IPS DF 6.9 (cell line): ENCODE measurements around the gene SLC25A25.

Experiments
- DNase-seq: peaks from one replicate; pipeline ENCODE4 v3.0.0-alpha.2; 2013; ENCODE audit warnings: low read depth, low spot score
- H3K27ac ChIP-seq: one replicate; pipeline ENCODE4 v1.5.1; 2013; ENCODE audit warnings: low read length, control low read depth
- H3K27me3 ChIP-seq: 2 replicates; pipeline ENCODE4 v1.6.1; 2013; ENCODE audit warnings: mild to moderate bottlenecking, low read length; ENCODE audit not compliant: control insufficient read depth, insufficient read depth
- H3K36me3 ChIP-seq: 2 replicates; pipeline ENCODE4 v1.6.1; 2013; ENCODE audit warnings: low read length; ENCODE audit not compliant: control insufficient read depth, insufficient read depth
- H3K4me1 ChIP-seq: 2 replicates; pipeline ENCODE4 v1.6.1; 2013; ENCODE audit warnings: low read length; ENCODE audit not compliant: control insufficient read depth, insufficient read depth
- H3K4me3 ChIP-seq: 2 replicates; pipeline ENCODE4 v1.5.1; 2013; ENCODE audit warnings: mild to moderate bottlenecking, low read length
- H3K9me3 ChIP-seq: 2 replicates; pipeline ENCODE4 v1.6.1; 2013; ENCODE audit warnings: low read length, inconsistent platforms; ENCODE audit not compliant: control insufficient read depth, insufficient read depth
- WGBS: extraction: QIAGEN DNeasy Blood & Tissue Kit; methylation state at CpG from one replicate; pipeline ENCODE4 v1.1.7; 2013; ENCODE audit warnings: mixed read lengths, missing lambda C conversion rate; ENCODE audit not compliant: insufficient read length, insufficient coverage; 5-methylcytosine and 5-hydroxymethylcytosine counted together

The SLC25A25 gene

GRCh38 chr9:128142061-128142460 is 74.0 kb downstream of the SLC25A25 start:
- no CpG with 5 or more reads among the region's 4 CpGs for WGBS
- H3K27ac ChIP-seq: no peak overlapping the region
- no peaks in the 10 kb centered on the region for H3K27me3 ChIP-seq
- no peak for DNase-seq
- H3K4me3 ChIP-seq: no peak overlapping the region
- no peaks in the 10 kb centered on the region for H3K36me3 ChIP-seq
- H3K9me3 ChIP-seq: no peaks in the 10 kb centered on the region
- no peaks in the 10 kb centered on the region for H3K4me1 ChIP-seq

DNA sequence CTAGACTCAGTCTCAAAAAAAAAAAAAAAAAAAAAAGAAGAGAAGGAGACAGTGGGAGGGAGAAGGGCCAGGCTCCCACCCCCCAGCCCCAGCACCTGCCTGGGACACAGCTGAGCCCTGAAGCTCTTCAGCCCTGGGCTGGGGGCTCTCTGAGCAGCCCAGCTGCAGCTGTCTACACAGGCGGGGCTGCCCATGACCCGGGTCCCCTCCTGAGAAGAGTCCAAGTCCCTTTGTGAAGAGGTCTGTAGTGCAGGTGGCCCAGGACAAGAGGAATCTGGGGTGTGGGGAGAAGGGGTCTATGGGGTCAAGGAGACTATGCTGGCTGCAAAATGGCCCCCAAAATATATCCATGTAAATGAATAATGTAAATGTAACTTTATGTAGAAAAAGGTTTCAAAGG is 74.6 kb downstream of the SLC25A25 start:
- Histone ChIP-seq H3K4me1 (no peaks in the 10 kb centered on the region), H3K4me3 (no peak overlapping the region), H3K36me3 (no peaks in the 10 kb centered on the region), H3K27me3 (no peaks in the 10 kb centered on the region), H3K27ac (no peak overlapping the region), H3K9me3 (no peaks in the 10 kb centered on the region)
- DNase-seq: no peak
- no CpG with 5 or more reads among the region's 2 CpGs for WGBS

GRCh38 chr9:128143525-128144238 is 75.7 kb downstream of the SLC25A25 start:
- no peak for DNase-seq
- H3K36me3 ChIP-seq: no peaks in the 10 kb centered on the region
- H3K9me3 ChIP-seq: no peaks in the 10 kb centered on the region
- no peak overlapping the region for H3K27ac ChIP-seq
- H3K27me3 ChIP-seq: no peaks in the 10 kb centered on the region
- H3K4me1 ChIP-seq: no peaks in the 10 kb centered on the region
- WGBS: no CpG with 5 or more reads among the region's 8 CpGs
- no peak overlapping the region for H3K4me3 ChIP-seq

- DNase-seq: no peak
- H3K36me3 ChIP-seq: no peaks in the 10 kb centered on the region
- WGBS: no CpG with 5 or more reads among the region's 22 CpGs
- no peaks in the 10 kb centered on the region for H3K27me3 ChIP-seq
- H3K27ac ChIP-seq: no peak overlapping the region
- no peaks in the 10 kb centered on the region for H3K9me3 ChIP-seq
- no peak overlapping the region for H3K4me3 ChIP-seq
- H3K4me1 ChIP-seq: no peaks in the 10 kb centered on the region
Measured at GRCh38 chr9:128144239-128145181, 76.5 kb downstream of the SLC25A25 start.

DNA sequence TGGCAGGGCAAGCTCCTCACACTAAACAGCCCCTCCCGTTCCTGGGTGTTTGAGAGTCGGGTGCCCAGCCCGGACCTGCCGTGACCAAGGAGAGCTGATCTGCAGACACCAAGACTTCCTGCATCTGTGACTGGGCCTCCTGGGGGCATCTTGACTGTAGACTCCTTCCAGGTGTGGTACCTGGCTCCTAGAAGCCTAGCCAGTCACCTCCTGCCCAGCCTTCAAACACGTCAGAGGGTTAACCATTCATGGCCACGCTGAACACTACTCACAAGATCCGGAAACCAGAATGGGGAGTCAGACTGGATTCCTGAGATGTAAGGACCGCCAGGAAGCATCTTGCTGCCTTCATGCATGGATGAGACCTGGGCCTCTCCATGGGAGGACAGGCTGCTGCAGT is 77.5 kb downstream of the SLC25A25 start:
- H3K36me3 ChIP-seq: no peaks in the 10 kb centered on the region
- no peaks in the 10 kb centered on the region for H3K9me3 ChIP-seq
- H3K27ac ChIP-seq: no peak overlapping the region
- no peak overlapping the region for H3K4me3 ChIP-seq
- no peak for DNase-seq
- peaks cover 3% of the 10 kb centered on the region; the same call in 1 of the 2 replicates for H3K4me1 ChIP-seq
- WGBS: no CpG with 5 or more reads among the region's 8 CpGs
- H3K27me3 ChIP-seq: no peaks in the 10 kb centered on the region

DNA sequence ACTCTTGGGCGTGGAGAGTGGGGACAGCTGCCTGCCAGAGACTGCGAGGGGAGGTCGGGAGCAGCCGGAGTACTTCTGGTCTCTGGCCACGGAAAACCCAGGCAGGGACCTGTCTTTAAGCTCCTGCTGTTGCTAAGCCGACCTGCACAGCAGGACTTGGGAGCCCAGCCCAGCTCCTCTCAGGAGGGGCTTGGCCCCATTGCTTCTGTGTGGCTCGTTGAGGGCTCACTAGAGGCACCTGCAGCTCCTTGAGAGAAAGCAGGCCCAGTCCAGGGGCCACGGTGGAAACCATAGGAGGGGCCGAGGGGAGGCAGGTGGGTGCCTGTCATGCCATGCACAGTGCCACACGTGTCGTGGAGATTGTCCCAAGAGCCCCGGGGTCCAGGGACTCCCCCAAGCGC is 77.9 kb downstream of the SLC25A25 start:
- Histone ChIP-seq H3K27me3 (no peaks in the 10 kb centered on the region), H3K4me3 (no peak overlapping the region), H3K4me1 (peaks cover 3% of the 10 kb centered on the region; the same call in 1 of the 2 replicates), H3K9me3 (no peaks in the 10 kb centered on the region), H3K27ac (no peak overlapping the region), H3K36me3 (no peaks in the 10 kb centered on the region)
- WGBS: no CpG with 5 or more reads among the region's 13 CpGs
- DNase-seq: no peak

DNA sequence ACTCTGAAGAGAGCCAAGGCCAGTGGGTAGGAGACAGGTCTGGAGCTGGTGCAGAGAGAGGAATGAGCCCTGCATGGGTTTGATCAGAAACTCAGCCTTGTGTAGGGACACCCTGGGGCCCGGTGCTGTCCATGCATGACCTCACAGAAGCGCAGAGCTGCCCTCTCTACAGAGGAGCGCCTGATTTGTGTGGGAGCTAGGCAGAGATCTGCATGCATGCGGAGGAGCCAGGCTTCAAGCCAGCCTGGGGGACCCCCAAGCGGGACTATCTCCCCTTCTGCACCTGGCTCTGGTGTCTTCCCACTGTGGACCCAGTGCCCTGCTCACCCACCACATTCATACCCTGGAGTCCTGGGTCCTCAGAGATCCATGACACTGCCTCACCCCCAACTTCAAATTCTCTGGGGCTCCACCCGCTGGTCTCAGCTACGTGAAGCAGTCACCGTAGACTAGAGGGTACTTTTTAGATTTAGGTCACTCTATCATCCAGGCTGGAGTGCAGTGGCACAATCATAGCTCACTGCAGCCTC is 78.6 kb downstream of the SLC25A25 start:
- H3K4me1 ChIP-seq: peaks cover 3% of the 10 kb centered on the region; the same call in 1 of the 2 replicates
- no peaks in the 10 kb centered on the region for H3K9me3 ChIP-seq
- no peaks in the 10 kb centered on the region for H3K27me3 ChIP-seq
- H3K4me3 ChIP-seq: no peak overlapping the region
- H3K27ac ChIP-seq: no peak overlapping the region
- H3K36me3 ChIP-seq: no peaks in the 10 kb centered on the region
- WGBS: no CpG with 5 or more reads among the region's 8 CpGs
- no peak for DNase-seq

DNA sequence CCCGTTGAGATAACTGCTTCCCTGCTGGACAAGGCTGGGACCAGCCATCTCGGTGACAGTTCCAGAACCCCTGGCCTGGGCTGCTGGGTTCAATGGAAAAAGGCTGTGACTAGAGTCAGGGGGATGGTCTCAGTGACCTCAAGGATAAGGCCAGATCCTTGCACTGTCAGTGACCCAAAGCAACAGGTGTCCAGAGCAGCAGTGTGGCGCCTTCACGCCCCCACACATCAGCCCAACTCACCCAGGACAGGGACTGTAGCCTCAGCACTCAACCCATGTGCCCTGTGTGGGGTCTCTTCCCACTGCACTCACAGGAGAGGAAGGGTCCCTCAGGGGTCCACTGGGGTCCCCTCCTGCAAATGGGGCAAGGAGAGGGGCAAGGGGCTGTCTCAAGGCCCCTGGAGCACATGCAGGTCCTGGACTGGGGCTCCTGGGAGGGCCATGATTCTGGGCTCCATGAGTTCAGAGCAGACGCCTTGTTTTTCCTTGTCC is 80.5 kb downstream of the SLC25A25 start:
- Histone ChIP-seq H3K36me3 (no peaks in the 10 kb centered on the region), H3K27ac (no peak overlapping the region), H3K4me3 (no peak overlapping the region), H3K4me1 (peaks cover 3% of the 10 kb centered on the region; the same call in 1 of the 2 replicates), H3K27me3 (no peaks in the 10 kb centered on the region), H3K9me3 (no peaks in the 10 kb centered on the region)
- WGBS: no CpG with 5 or more reads among the region's 5 CpGs
- DNase-seq: no peak

DNA sequence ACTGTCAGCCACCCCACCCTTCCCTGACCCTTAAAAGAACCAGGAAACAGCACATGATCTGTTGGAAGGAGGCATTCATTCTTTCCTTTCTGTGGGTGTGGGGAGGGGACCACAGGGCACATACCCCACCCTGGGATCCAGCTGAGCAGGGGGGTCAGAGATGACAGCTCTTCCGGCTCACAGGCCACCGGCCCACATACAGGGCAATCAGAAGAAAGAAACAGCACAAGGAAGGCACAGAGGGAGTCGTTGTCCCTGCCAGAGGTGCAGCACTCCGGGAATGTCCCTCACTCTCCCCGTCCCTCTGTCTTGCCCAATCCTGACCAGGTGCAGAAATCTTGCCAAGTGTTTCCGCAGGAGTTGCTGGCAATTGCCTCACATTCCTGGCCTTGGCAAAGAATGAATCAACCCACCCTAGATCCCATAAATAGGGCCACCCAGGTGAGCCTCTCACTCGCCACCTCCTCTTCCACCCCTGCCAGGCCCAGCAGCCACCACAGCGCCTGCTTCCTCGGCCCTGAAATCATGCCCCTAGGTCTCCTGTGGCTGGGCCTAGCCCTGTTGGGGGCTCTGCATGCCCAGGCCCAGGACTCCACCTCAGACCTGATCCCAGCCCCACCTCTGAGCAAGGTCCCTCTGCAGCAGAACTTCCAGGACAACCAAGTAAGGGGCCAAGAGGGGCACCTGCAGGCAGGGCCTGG is 81.1 kb downstream of the SLC25A25 start, which contains the start of gene LCN2:
Gene LCN2 (plus strand): TSS at position 453 of the 701 bp plus-strand sequence. CDS start 73 bp downstream, at position 526.
- no peak within 1 kb of the TSS for H3K27ac ChIP-seq
- no peaks in the 10 kb centered on the region for H3K9me3 ChIP-seq
- H3K36me3 ChIP-seq: no peaks in the 10 kb centered on the region
- peaks cover 3% of the 10 kb centered on the region; the same call in 1 of the 2 replicates for H3K4me1 ChIP-seq
- no peaks in the 10 kb centered on the region for H3K27me3 ChIP-seq
- DNase-seq: no peak
- WGBS: no CpG with 5 or more reads among the region's 9 CpGs
- H3K4me3 ChIP-seq: no peak within 1 kb of the TSS
